SK-N-SH (cell line): ENCODE data around the gene PCSK2. TPM values are rescaled to one million over a fixed set of nuclear protein-coding genes. Genes with fewer than 3 reads are reported as not detected.

ENCODE experiments used
- CTCF ChIA-PET: fragments of 300-600, 350-600 bp; formaldehyde crosslinking; extraction: SDS; loops from one replicate; lab custom pipeline; 2021; lab: Yijun Ruan, JAX
- POLR2A ChIA-PET: fragments of 350-600 bp; sonication (Branson Sonifier 250); formaldehyde crosslinking; extraction: SDS; loops from one replicate; lab custom pipeline; 2020; ENCODE audit warnings: antibody characterized with exemption, inconsistent platforms; lab: Yijun Ruan, JAX
- DNase-seq: peaks from one replicate; pipeline ENCODE4 v3.0.0; 2012
- H2AFZ ChIP-seq: fragments of 200-600 bp; sonication (generic); 2 replicates; pipeline ENCODE4 v1.8.1; 2016; ENCODE audit warnings: antibody characterized with exemption, mild to moderate bottlenecking, low read depth
- H3F3A ChIP-seq: fragments of 200-600 bp; sonication (generic); replicated peaks from 2 replicates; pipeline ENCODE3; 2016; ENCODE audit warnings: antibody characterized with exemption, mild to moderate bottlenecking; ENCODE audit not compliant: insufficient read depth
- H3K27ac ChIP-seq, 2 experiments: fragments of 200-500 bp in 1 of 2; fragments of 200-600 bp in 1 of 2; sonication (Bioruptor generic) in 1 of 2; sonication (generic), shearing (Covaris generic) in 1 of 2; 2 replicates each; pipeline versions ENCODE4 v1.5.1 to v1.6.1; 2014 to 2016; ENCODE audit warnings: low read depth in 2 of 2, inconsistent platforms in 1 of 2, low read length in 1 of 2, mild to moderate bottlenecking in 1 of 2, mixed read lengths in 1 of 2
- H3K27me3 ChIP-seq: fragments of 200-600 bp; sonication (generic), shearing (Covaris generic); 2 replicates; pipeline ENCODE4 v1.6.1; 2016; ENCODE audit warnings: mixed run types; ENCODE audit not compliant: insufficient read depth
- H3K36me3 ChIP-seq, 2 experiments: fragments of 200-500 bp in 1 of 2; fragments of 200-600 bp in 1 of 2; sonication (Bioruptor generic) in 1 of 2; sonication (generic) in 1 of 2; replicated peaks in 1 of 2; 2 replicates each; pipeline versions ENCODE3 to v1.5.1; 2014 to 2016; ENCODE audit warnings: low read length in 1 of 2, mild to moderate bottlenecking in 1 of 2; ENCODE audit not compliant: insufficient read depth in 2 of 2, control insufficient read depth in 1 of 2
- H3K4me1 ChIP-seq, 2 experiments: fragments of 200-500 bp in 1 of 2; fragments of 200-600 bp in 1 of 2; sonication (Bioruptor generic) in 1 of 2; sonication (generic), shearing (Covaris generic) in 1 of 2; 2 replicates each; pipeline versions ENCODE4 v1.5.1 to v1.6.1; 2014 to 2016; ENCODE audit warnings: low read depth in 1 of 2, low read length in 1 of 2, mixed run types in 1 of 2; ENCODE audit not compliant: insufficient read depth in 2 of 2, control insufficient read depth in 1 of 2
- H3K4me2 ChIP-seq: fragments of 200-600 bp; sonication (generic), shearing (Covaris generic); 2 replicates; pipeline ENCODE4 v1.6.1; 2017; ENCODE audit warnings: mixed run types
- H3K4me3 ChIP-seq, 2 experiments: fragments of 200-500 bp in 1 of 2; fragments of 200-600 bp in 1 of 2; sonication (Bioruptor generic) in 1 of 2; sonication (generic), shearing (Covaris generic) in 1 of 2; 2 replicates each; pipeline versions ENCODE4 v1.5.1 to v1.8.1; 2014 to 2016; ENCODE audit warnings: low read depth in 2 of 2, inconsistent platforms in 1 of 2, low read length in 1 of 2, mild to moderate bottlenecking in 1 of 2, mixed read lengths in 1 of 2, moderate library complexity in 1 of 2
- H3K79me2 ChIP-seq: fragments of 200-600 bp; sonication (generic); 2 replicates; pipeline ENCODE4 v1.8.1; 2017; ENCODE audit warnings: mild to moderate bottlenecking; ENCODE audit not compliant: insufficient read depth
- H3K9ac ChIP-seq: fragments of 200-600 bp; sonication (generic); 2 replicates; pipeline ENCODE4 v1.6.1; 2017; ENCODE audit warnings: mixed run types
- H3K9me2 ChIP-seq: fragments of 200-600 bp; sonication (generic); 2 replicates; pipeline ENCODE4 v1.6.1; 2017; ENCODE audit warnings: mixed run types
- H3K9me3 ChIP-seq: fragments of 200-600 bp; sonication (generic); 2 replicates; pipeline ENCODE4 v1.6.1; 2017; ENCODE audit warnings: mixed run types, mild to moderate bottlenecking, moderate library complexity
- H4K20me1 ChIP-seq: fragments of 200-600 bp; sonication (generic); 2 replicates; pipeline ENCODE4 v1.6.1; 2017; ENCODE audit warnings: mild to moderate bottlenecking, mixed run types; ENCODE audit not compliant: insufficient read depth
- MEF2A ChIP-seq: IDR thresholded peaks from 2 replicates; pipeline ENCODE4 v1.4.0; 2012; ENCODE audit warnings: low read depth, borderline replicate concordance
- MXI1 ChIP-seq: IDR thresholded peaks from 2 replicates; pipeline ENCODE4 v1.6.1; 2012; ENCODE audit warnings: mild to moderate bottlenecking, low read depth, low read length, improper control_type of control experiment
- PBX3 ChIP-seq: IDR thresholded peaks from 2 replicates; pipeline ENCODE4; 2012
- RAD21 ChIP-seq: IDR thresholded peaks from 2 replicates; pipeline ENCODE4 v1.6.1; 2012; ENCODE audit warnings: mild to moderate bottlenecking, low read length
- REST ChIP-seq: IDR thresholded peaks from 2 replicates; pipeline ENCODE4 v1.6.1; 2012; ENCODE audit warnings: mild to moderate bottlenecking, low read depth, low read length, moderate library complexity
- RXRA ChIP-seq: IDR thresholded peaks from 2 replicates; pipeline ENCODE4 v1.4.0; 2012; ENCODE audit warnings: low read depth, mild to moderate bottlenecking, borderline replicate concordance
- TAF1 ChIP-seq: IDR thresholded peaks from 2 replicates; pipeline ENCODE4 v1.6.1; 2012; ENCODE audit warnings: low read depth, mild to moderate bottlenecking, low read length, moderate library complexity, borderline replicate concordance
- WGBS: methylation state at CpG from one replicate; pipeline ENCODE4 v1.1.6; 2017; ENCODE audit warnings: low lambda C conversion rate; 5-methylcytosine and 5-hydroxymethylcytosine counted together
- polyA plus RNA-seq, 3 experiments: library from polyadenylated mRNA; depleted of rRNA; stranded (reverse); fragments of >200 nt; gene quantifications; 2 replicates each; pipeline ENCODE4 v1.2.3, GENCODE V29; 2012
- TF ChIP-seq, protein P1 (sequence below): fragments of 150-350 bp; IDR thresholded peaks from 2 replicates; pipeline ENCODE4 v1.6.1; 2016; ENCODE audit warnings: mild to moderate bottlenecking, low read depth, low read length
- TF ChIP-seq, protein P2 (sequence below): IDR thresholded peaks from 2 replicates; pipeline ENCODE4 v1.4.0; 2012; ENCODE audit warnings: low read depth

PCSK2 gene
- polyA plus RNA-seq, 1 of the 3 experiments (the other 2 are of a cell fraction) = not detected

- WGBS = 3% methylated on average over 16 of the region's 35 CpGs
- Histone ChIP-seq H3F3A (no peaks in the 10 kb centered on the region), H3K27me3 (no peaks in the 10 kb centered on the region; the same call in 1 of the 2 replicates), H3K79me2 (no peaks in the 10 kb centered on the region), H2AFZ (no peak overlapping the region), H3K4me3 (peak overlapping the region in 1 of 2 experiments; percentile 47; a peak in 1 of 4 replicates), H3K9ac (no peak overlapping the region), H3K36me3 (no peaks in the 10 kb centered on the region), H3K4me2 (no peak overlapping the region), H3K9me3 (no peaks in the 10 kb centered on the region), H3K4me1 (peaks cover 0 to 14% of the 10 kb centered on the region in 2 experiments; a peak in 1 of 4 replicates), H3K27ac (no peak overlapping the region), H3K9me2 (no peaks in the 10 kb centered on the region), H4K20me1 (no peaks in the 10 kb centered on the region)
- POLR2A ChIA-PET = no interaction called here
- DNase-seq = peak; percentile 26
- TF ChIP-seq REST (peak; percentile 90), RAD21 (no peak)
- CTCF ChIA-PET = no interaction called here
Measured at GRCh38 chr20:17227669-17228623, 1.1 kb downstream of the PCSK2 start.

- no peak overlapping the region for H3K9ac ChIP-seq
- no peak overlapping the region for H3K27ac ChIP-seq
- H3K27me3 ChIP-seq = no peaks in the 10 kb centered on the region; the same call in 1 of the 2 replicates
- no peaks in the 10 kb centered on the region for H3K9me2 ChIP-seq
- CTCF ChIA-PET = no interaction called here
- no peaks in the 10 kb centered on the region for H3K36me3 ChIP-seq
- no peaks in the 10 kb centered on the region for H3K9me3 ChIP-seq
- POLR2A ChIA-PET = no interaction called here
- H2AFZ ChIP-seq = no peak overlapping the region
- no peaks in the 10 kb centered on the region for H4K20me1 ChIP-seq
- H3K4me1 ChIP-seq = peaks cover 0 to 14% of the 10 kb centered on the region in 2 experiments; a peak in 1 of 4 replicates
- no peaks in the 10 kb centered on the region for H3K79me2 ChIP-seq
- no peak for TF ChIP-seq TAF1
- TF ChIP-seq PBX3 = no peak
- TF ChIP-seq, protein P1, sequence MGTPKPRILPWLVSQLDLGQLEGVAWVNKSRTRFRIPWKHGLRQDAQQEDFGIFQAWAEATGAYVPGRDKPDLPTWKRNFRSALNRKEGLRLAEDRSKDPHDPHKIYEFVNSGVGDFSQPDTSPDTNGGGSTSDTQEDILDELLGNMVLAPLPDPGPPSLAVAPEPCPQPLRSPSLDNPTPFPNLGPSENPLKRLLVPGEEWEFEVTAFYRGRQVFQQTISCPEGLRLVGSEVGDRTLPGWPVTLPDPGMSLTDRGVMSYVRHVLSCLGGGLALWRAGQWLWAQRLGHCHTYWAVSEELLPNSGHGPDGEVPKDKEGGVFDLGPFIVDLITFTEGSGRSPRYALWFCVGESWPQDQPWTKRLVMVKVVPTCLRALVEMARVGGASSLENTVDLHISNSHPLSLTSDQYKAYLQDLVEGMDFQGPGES = no peak
- no peak for TF ChIP-seq MXI1
- TF ChIP-seq RXRA = no peak
- TF ChIP-seq, protein P2, sequence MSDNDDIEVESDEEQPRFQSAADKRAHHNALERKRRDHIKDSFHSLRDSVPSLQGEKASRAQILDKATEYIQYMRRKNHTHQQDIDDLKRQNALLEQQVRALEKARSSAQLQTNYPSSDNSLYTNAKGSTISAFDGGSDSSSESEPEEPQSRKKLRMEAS = no peak
- no peak for TF ChIP-seq REST
- no peak for TF ChIP-seq MEF2A
- TF ChIP-seq, all 33 proteins: peak for 0
- WGBS = 8% methylated on average over 19 of the region's 25 CpGs
- peak; percentile 1 for DNase-seq
- Histone ChIP-seq H3K4me2 (no peak overlapping the region), H3F3A (no peaks in the 10 kb centered on the region), H3K4me3 (no peak overlapping the region)
Measured at GRCh38 chr20:17228624-17229061, 1.8 kb downstream of the PCSK2 start.
